ENCODE data around the gene FGD4.

Gene FGD4

GRCh38 chr12:32688786-32689185 is 289.4 kb downstream of the FGD4 start:
- DNase-seq, result no peak

- no peak for DNase-seq
These were observed 291.6 kb downstream of the FGD4 start for GRCh38 chr12:32690927-32691326.

GRCh38 chr12:32692358-32692757 is 293.0 kb downstream of the FGD4 start:
- peak in 1 of 5 experiments; percentile 52 for DNase-seq

GRCh38 chr12:32693036-32693435 is 293.7 kb downstream of the FGD4 start:
- DNase-seq, result peak in 1 of 5 experiments; percentile 60

Data from T-helper 2 cell (primary cell).